Measurements from ENCODE around the gene ZBTB24.
A peak's percentile ranks its signal among the peaks of the same experiment; 100 is the strongest.

The ZBTB24 gene

DNA sequence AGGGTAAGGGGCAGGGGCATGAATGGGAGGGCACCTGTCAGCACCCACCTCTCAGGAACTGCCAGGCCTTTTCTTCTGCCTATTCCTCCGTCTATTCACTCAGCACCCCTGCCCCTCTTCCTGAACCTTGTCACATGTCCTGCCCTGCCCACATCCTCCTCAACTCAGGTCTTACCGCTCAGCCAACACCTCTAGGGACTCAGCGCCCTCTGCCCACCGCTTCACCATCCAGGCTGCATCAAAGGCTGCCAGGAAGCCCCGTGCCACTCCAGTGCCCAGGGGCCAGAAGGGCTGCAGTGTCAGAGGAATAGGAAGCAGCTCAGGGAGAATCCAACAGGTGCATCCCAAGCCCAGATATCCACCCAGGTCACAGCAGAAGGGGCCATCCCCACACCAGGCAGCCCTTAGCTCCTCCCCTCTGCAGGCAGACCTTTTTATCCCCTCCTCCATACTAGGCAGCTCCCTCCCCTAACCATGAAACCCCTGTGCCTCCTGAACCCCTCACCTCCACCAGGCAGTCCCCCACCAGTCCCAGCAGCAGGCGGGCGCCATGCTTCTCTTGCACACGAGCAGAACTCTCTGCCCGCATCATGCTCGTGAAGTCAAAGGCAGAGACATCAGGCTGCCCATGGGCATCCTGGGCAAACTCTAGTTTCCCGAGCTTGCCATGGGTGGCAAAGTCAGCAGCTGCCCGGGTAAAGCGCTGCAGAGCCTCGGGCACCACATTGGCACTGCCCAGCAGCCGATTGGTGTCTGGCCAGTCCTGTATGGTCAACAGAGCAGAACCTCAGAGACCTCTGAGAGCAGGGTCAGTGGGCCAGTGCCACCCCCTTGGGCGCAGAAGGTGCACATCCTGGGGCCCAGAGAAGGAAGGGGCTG is 33.0 kb downstream of the ZBTB24 start:
- ChIA-PET CTCF (no interaction called here), POLR2A (ENCODE audit: low non-redundant PET) (no interaction called here)
- TF ChIP-seq, protein P1, sequence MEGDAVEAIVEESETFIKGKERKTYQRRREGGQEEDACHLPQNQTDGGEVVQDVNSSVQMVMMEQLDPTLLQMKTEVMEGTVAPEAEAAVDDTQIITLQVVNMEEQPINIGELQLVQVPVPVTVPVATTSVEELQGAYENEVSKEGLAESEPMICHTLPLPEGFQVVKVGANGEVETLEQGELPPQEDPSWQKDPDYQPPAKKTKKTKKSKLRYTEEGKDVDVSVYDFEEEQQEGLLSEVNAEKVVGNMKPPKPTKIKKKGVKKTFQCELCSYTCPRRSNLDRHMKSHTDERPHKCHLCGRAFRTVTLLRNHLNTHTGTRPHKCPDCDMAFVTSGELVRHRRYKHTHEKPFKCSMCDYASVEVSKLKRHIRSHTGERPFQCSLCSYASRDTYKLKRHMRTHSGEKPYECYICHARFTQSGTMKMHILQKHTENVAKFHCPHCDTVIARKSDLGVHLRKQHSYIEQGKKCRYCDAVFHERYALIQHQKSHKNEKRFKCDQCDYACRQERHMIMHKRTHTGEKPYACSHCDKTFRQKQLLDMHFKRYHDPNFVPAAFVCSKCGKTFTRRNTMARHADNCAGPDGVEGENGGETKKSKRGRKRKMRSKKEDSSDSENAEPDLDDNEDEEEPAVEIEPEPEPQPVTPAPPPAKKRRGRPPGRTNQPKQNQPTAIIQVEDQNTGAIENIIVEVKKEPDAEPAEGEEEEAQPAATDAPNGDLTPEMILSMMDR (conservative IDR thresholded peaks at IDR 0.05; ENCODE audit: low read depth): no peak
- no peak overlapping the region for H3K27ac ChIP-seq
- no peak for DNase-seq (ENCODE audit: low spot score)

DNA sequence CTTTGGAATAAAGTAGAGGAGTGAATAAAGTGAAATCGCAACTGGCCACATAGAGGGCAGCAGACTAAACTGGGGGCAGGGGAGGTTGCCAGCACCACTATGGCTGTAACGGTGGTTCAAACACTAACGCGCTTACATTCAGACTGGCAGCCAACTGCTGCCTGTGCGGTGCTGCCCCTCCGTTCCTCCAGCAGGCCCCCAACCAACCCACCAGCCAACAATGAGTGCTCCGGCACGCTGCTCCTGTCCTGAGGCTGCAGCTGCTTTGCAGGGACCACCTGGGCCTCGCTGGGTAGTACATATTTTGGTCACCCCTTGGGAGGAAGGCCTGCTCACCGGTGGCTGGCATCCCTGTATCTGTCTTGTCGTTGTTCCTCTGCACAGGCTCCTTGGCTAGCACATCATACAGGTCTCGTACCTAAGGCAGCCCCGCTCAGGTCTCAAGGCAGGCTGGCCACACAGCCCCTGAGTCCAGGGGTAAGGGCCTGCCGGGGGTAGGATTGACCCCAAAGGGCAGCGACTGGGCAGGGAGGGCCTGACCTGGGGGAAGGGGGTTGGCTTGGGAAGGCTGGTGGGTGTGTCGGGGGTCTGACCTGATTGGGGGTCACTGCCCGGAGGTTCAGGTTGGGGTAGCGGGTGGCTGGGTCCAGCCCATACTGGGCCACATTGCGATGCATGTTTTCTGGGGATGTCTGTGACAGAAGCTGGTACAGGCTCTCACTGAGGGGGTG is 33.8 kb downstream of the ZBTB24 start:
- peak overlapping the region; percentile 32; the same call in 1 of the 2 replicates for H3K27ac ChIP-seq
- TF ChIP-seq, protein P1 (conservative IDR thresholded peaks at IDR 0.05; ENCODE audit: low read depth): no peak
- no peak for DNase-seq (ENCODE audit: low spot score)
- ChIA-PET POLR2A (ENCODE audit: low non-redundant PET) (no interaction called here), CTCF (interaction anchor here (3.1 kb wide), 1 partner anchor 262 kb away, joined by 11 read pairs; no protein-coding TSS in a partner anchor)

DNA sequence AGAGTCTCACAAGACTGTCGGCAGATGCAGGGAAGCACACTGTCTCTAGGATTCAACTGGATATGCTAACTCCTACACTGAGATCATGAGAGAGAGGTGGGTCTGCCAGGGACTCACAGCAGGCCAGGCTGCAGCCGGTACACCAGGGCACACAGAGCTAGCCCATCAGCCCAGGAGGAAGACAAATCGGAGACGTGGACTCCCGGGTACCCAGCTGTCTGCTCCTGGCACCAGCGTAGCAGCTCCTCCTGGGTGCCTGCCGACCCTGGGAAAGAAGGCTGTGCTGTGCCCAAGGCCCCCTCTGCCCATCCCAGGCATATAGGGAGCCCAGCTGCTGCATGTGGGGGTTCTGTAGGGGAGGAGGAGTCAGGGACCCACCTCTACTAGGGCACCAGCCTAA is 34.4 kb downstream of the ZBTB24 start:
- peak overlapping the region; percentile 32; the same call in 1 of the 2 replicates for H3K27ac ChIP-seq
- CTCF ChIA-PET: interaction anchor here (3.1 kb wide), 1 partner anchor 261 kb away, joined by 11 read pairs; no protein-coding TSS in a partner anchor
- TF ChIP-seq, protein P1 (conservative IDR thresholded peaks at IDR 0.05; ENCODE audit: low read depth): no peak
- POLR2A ChIA-PET (ENCODE audit: low non-redundant PET): no interaction called here
- no peak for DNase-seq (ENCODE audit: low spot score)

DNA sequence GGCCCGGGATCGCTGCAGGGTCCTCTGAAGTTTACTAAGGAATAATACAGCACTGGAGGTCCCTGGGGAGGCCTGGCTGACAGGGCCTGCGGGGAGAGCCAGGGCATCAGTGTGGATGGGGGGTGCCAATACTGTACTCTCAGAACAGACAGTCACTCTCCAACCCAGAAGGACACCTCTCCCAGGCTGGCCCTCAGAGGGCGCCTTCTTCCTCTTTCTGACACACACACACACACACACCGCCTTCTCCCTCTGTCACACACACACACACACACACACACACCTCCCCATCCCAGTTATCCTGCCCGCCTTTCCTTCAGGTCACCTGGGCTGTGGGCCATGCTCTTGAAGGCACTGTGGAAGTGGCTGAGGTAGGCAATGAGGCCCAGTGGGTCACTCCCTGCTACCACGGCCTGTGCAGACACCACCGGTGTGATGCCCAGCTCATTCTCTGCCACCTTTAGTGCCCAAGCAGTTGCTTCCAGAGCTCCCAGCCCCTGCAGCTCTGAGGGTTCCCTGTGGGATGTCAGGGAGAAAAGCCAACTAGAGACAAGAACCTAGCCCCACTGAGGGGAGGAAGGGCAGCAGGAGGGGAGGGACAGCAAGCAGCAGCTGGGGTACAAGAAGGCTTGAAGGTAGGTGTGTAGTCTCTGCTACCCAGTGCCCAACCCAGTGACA is 35.0 kb downstream of the ZBTB24 start:
- TF ChIP-seq, protein P1 (conservative IDR thresholded peaks at IDR 0.05; ENCODE audit: low read depth): no peak
- POLR2A ChIA-PET (ENCODE audit: low non-redundant PET): no interaction called here
- CTCF ChIA-PET: interaction anchor here (0.7 to 3.1 kb wide), 2 partner anchors 256 to 260 kb away, joined by 6 to 11 read pairs; no protein-coding TSS in a partner anchor
- no peak for DNase-seq (ENCODE audit: low spot score)
- H3K27ac ChIP-seq: peak overlapping the region; percentile 32; the same call in 1 of the 2 replicates

DNA sequence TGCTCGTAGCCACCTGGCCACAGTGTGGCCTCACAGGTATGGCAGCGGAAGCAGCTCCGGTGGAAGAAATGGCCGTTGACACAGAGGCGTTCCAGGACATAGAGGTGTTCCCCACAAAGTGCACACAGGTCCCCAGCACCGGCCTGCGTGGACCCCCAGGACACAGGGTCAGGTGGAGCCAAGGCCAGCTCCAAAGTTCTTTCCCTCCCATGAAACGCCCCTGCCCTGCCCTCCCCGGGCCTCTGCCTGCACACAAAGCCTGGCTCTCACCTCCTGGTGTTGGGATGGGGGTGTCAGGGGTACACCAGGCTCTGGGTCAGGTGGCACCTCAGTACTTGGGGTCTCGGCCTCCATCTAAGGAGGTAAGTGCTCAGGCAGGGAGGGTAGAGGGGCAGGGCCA is 35.9 kb downstream of the ZBTB24 start:
- no peak for DNase-seq (ENCODE audit: low spot score)
- ChIA-PET CTCF (interaction anchor here (0.6 to 3.1 kb wide), 4 partner anchors 64 to 259 kb away, joined by 3 to 11 read pairs (median 6); no protein-coding TSS in a partner anchor), POLR2A (ENCODE audit: low non-redundant PET) (no interaction called here)
- TF ChIP-seq, protein P1 (conservative IDR thresholded peaks at IDR 0.05; ENCODE audit: low read depth): no peak
- H3K27ac ChIP-seq: no peak overlapping the region; the same call in 1 of the 2 replicates

DNA sequence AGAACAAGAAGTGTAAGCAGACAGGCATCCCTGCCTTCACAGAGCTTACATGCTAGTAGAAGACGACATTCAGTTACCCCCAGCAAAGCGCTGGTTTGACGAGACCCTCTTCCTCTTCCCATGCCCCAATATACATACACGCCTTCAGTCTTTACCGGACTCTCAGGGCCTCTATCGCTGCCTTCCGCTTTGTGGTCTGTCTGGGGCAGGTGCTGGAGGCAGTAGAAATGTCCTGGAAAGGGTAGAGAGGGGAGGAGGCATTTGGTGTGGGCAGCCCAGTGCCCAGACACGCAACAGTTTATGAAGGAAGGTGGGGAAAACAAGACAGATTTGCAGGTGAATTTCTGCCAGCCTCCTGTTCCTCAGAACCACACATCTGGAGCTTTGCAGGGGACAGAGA is 36.5 kb downstream of the ZBTB24 start:
- CTCF ChIA-PET: interaction anchor here (0.6 to 3.1 kb wide), 3 partner anchors 63 to 259 kb away, joined by 3 to 11 read pairs (median 6); no protein-coding TSS in a partner anchor
- POLR2A ChIA-PET (ENCODE audit: low non-redundant PET): no interaction called here
- TF ChIP-seq, protein P1 (conservative IDR thresholded peaks at IDR 0.05; ENCODE audit: low read depth): no peak
- no peak for DNase-seq (ENCODE audit: low spot score)
- no peak overlapping the region; the same call in 1 of the 2 replicates for H3K27ac ChIP-seq

All from RWPE1 (cell line).